GM12873 (cell line): ENCODE data around the gene DNAJC5G.

Experiments
- CTCF ChIP-seq: IDR thresholded peaks from 2 replicates; pipeline ENCODE4 v1.5.1; 2012; ENCODE audit warnings: low read depth, mild to moderate bottlenecking, moderate library complexity, low read length, control low read depth; ENCODE audit not compliant: insufficient read depth; ENCODE audit errors: missing control alignments

Gene DNAJC5G

GRCh38 chr2:27255660-27256059, 19.6 kb upstream of the DNAJC5G start:
- no peak for TF ChIP-seq CTCF

GRCh38 chr2:27256855-27257454, 18.3 kb upstream of the DNAJC5G start:
- no peak for TF ChIP-seq CTCF

- no peak for TF ChIP-seq CTCF
Observed at GRCh38 chr2:27258051-27258450, 17.2 kb upstream of the DNAJC5G start.

GRCh38 chr2:27261241-27261925, 13.8 kb upstream of the DNAJC5G start:
- no peak for TF ChIP-seq CTCF

GRCh38 chr2:27261926-27262298, 13.3 kb upstream of the DNAJC5G start:
- TF ChIP-seq CTCF: no peak

GRCh38 chr2:27262379-27263286, 12.6 kb upstream of the DNAJC5G start, which contains the start of gene SLC30A3:
Gene SLC30A3, minus strand, starts transcription at chr2:27263047. Its CDS starts 141 bp downstream, at chr2:27262906.
- no peak for TF ChIP-seq CTCF
